SHP77 treated with DMSO at 0.1 percent for 48 hours (cell line): ENCODE data around the gene DCUN1D2.
"Not testable (repeated sequence)": the region's sequence is repeated elsewhere in the genome, so short reads cannot be mapped to it uniquely, and the experiment has no call there.

Experiments used
- DNase-seq: peaks from one replicate; lab custom pipeline; 2025; lab: John Stamatoyannopoulos, UW

DCUN1D2 gene

GRCh38 chr13:113490496-113491417 lies at the start of gene DCUN1D2:
Gene DCUN1D2, minus strand, starts transcription at chr13:113490711. Its CDS starts 42 bp downstream, at chr13:113490669.
- DNase-seq: peak; percentile 97

DNA sequence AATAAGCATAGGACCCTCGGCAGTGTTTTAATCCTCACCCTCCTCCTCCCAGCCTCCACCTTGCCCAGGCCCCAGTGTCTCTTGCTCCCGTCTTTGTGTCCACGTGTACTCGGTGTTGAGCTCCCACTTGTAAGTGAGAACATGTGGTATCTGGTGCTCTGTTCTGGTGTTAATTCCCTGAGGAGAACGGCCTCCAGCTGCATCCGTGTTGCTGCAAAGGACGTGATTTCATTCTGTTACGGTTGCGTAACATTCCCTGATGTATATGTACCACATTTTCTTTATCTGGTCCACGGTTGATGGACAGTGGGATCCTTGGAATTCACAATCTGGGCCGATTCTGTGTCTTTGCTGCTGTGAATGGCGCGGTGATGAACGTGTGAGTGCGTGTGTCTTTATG lies 49.3 kb upstream of the DCUN1D2 start:
- no peak for DNase-seq

GRCh38 chr13:113539176-113539575 lies 48.7 kb upstream of the DCUN1D2 start:
- DNase-seq: no peak

- DNase-seq: no peak
These were observed 48.2 kb upstream of the DCUN1D2 start for GRCh38 chr13:113538689-113539058.

DNA sequence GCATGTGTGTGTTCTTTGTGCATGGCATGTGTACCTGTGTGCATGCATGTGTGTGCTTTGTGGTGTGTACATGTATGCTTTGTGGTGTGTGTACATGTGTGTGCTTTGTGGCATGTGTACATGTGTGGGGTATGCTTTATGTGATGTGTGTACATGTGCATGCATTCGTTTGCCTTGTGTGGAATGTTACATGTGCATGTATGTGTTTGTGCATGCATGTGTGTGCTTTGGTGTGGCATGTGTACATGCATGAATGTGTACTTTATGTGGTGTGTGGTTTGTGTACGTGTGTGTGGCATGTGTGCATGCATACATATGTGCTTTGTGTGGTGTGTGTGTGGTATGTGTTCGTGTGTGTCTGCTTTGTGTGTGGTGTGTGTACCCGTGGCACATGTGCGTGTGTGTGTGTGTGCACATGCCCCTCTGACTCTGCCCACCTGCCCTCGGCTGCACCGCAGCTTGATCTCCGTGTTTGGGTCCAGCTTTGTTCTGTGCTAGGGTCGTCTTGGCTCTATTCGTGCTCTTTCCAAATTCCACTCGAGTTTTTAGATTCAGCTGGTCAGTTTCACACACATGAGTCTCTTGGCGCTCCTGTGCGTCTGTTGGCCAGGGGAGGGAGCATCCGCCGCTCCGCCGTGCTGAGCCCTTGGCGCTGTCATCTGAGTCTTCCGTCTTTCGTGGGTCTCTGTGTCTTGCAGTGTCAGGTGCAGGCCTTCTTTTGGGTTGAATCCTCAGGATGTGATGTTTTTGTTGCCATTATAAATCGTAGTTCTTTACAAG lies 47.6 kb upstream of the DCUN1D2 start:
- DNase-seq: no peak

DNA sequence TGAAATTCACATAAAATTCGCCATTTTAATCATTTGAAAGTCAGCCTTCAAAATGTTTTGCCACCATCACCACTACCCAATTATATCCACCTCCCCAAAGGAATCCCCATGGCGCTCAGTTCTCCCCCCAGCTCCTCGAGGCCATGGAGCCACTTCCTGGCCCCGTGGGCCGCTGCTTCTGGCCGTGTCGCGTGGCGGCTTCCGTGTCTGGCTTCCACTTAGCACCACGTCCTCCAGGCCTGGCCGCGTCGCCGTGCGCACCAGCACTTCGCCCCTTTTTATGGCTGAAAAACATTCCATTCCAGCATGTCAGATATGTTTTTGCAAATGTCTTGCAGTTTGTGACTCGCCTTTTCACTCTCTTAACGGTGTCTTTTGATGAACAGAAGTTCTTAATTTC lies 46.7 kb upstream of the DCUN1D2 start:
- no peak for DNase-seq

- DNase-seq: no peak
These were observed 46.1 kb upstream of the DCUN1D2 start for GRCh38 chr13:113536461-113537110.

DNA sequence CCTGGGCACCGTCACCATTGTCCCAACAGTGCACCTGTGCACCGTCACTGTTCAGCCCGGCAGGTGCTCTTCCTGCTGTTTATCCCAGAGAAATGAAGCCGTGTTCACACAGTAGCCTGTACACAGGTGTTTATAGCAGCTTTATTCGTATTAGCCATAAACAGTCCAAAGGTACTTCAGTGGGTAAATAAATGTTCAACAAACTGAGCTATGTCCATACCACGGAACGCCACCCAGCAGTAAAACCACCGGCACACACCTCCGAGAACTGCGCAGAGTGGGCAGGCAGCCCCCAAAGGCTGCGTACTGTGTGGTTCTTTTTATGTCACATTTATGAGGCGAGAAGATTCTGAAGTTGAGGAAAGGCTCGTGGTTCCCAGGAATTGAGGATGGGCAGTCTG lies 44.9 kb upstream of the DCUN1D2 start:
- no peak for DNase-seq

- no peak for DNase-seq
These were observed 43.8 kb upstream of the DCUN1D2 start for GRCh38 chr13:113534236-113534860.

GRCh38 chr13:113533161-113533840 lies 42.8 kb upstream of the DCUN1D2 start:
- DNase-seq: no peak

DNA sequence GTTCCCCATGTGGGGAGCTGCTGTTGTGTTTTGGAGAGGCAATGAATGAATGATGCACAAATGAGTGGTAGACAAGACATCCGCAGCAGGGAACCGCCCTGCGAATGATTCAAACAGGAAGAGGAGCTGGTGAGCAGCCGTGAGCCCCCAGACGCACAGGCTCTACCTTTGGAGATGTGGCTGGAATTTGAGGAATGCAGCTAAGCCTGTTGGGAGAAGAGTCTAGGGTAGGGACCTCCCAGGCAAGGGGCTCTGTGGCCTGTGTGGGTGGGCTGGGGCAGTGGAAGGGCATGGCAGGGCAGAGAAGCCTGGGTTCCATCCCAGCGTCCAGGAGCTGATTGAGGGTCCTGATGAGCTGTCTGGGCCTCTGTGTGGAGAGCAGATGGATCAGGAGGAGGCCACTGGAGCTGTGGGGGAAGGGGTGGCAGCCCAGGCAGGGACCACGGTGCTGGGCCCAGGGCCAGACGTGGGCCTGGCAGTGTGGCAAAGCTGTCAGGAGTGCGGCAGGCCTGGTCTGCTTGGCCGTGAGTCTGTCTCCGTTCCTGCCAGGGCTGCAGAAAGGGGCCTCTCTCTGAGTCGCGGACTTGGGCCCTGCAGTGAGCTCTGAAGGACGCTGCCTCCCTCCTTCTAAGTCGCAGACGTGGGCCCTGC lies 41.8 kb upstream of the DCUN1D2 start:
- no peak for DNase-seq

DNA sequence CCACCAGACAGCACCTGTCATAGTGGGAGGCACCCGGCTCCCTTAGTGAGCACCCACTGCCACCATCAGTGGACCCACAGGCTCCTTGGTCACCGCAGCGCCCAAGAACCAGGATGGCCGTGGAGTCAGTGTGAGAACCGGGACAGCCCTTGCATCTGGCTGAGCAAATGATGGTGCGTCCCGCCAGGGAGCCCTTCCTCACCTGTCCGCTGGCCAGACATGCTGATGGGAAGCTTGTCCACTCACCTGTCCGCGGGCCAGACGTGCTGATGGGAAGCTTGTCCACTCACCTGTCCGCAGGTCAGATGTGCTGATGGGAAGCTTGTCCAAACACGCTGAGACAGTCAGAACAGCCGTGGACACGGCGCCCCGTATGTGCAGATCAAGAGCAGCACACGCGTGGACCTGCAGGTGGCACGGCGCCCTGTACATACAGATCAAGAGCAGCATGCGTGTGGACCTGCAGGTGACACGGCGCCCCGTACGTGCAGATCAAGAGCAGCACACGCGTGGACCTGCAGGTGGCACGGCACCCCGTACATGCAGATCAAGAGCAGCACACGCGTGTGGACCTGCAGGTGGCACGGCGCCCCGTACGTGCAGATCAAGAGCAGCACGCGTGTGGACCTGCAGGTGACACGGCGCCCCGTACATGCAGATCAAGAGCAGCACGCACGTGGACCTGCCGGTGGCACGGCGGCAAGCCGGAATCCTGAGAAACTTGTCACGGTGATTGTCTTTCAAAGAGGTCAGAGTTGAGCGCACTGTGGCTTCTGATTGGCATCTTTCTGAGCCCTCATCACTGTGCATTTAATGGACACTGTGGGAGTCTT lies 40.7 kb upstream of the DCUN1D2 start:
- DNase-seq: no peak

DNA sequence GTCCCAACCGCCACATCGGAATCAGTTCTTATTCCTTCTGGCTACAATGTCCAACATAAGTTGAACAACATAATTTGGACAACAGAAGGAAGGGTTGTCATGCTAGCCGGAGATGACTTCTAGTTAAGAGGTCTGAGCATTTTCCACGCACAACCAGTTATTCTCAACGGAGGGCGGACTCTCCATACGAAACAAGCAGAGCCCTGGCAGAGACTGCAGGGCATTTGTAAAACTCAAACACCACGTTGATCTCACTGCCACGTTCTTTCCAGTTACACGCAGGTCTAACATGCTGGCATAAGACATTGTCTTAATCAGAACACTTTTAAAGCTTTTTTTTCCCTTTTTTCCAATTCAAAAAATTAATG lies 38.3 kb upstream of the DCUN1D2 start:
- DNase-seq: no peak

DNA sequence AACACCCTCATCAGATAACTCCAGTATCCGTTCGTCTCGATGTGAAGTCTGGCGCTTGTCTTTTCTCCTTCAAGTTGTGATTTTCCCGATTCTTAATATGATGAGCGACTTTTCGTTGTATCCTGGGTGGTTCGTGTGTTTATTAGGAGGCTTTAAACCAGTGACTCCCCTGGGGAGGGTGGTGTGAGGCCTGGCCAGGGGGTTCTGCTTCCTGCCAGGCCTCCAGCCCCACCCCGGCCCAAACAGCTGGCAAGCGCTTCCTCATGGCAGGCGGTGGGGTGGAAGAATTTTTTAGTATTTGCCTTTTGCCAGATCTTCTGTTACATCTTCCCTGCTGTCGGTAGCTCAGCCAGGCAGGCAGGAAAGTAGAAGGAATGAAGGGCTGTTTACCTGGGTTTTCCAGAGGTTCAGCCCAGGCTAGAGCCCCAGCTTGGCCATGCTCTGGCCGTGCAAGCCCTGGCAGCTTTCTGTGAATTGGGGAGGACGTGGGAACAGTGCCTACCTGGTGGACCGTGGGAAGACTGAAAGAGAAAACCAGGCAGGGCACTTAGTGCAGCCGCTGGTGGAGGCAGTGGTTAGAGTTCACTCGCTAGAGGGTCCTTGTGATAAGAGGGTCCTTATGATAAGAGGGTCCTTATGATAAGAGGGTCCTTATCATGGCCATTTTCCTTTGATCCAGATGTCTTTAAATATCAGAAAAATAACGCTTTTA lies 37.7 kb upstream of the DCUN1D2 start:
- DNase-seq: no peak

GRCh38 chr13:113527272-113527958 lies 36.9 kb upstream of the DCUN1D2 start:
- no peak for DNase-seq

- no peak for DNase-seq
These were observed 36.1 kb upstream of the DCUN1D2 start for GRCh38 chr13:113526466-113527220.

GRCh38 chr13:113522438-113522837 lies 31.9 kb upstream of the DCUN1D2 start:
- DNase-seq: not testable (repeated sequence)

DNA sequence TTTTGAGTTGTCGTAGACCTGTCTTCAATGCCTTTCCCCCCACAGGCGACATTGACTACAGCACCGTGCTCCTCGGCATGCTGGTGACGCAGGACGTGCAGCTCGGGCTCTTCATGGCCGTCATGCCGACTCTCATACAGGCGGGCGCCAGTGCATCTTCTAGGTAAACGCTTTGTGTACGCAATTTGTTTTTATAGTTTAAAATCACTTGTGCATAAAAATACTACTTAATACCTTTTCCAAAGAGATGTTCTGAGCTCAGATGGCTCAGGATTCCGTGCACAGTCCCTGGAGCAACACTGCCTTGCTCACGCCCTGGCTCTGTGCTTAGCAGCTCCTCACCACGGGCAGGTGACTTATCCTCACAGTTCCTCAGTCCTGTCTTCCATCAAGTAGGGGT lies 30.1 kb upstream of the DCUN1D2 start:
- no peak for DNase-seq
